Activated T-helper 1 cell treated with anti-CD3 and anti-CD28 coated beads, Interleukin-12 subunit alpha, Interleukin-12 subunit beta, Interleukin-2, Interleukin-4 antibody, amounts not matched to agents 30 ng/mL and 10 ng/mL and 1 ng/mL, durations not matched to agents 14 hours and 24 hours and 36 hours (primary cell): Measurements from ENCODE around the gene CERS4. TPM values are rescaled to one million over a fixed set of nuclear protein-coding genes. Genes with fewer than 3 reads are reported as not detected.
"Not testable (repeated sequence)": the region's sequence is repeated elsewhere in the genome, so short reads cannot be mapped to it uniquely, and the experiment has no call there.

Experiments
- DNase-seq: peaks from one replicate; pipeline ENCODE4 v3.0.0; 2021; ENCODE audit warnings: low spot score
- H3K27ac Mint-ChIP-seq: one replicate; pipeline ENCODE4 v1.8.0; 2021; ENCODE audit warnings: mild to moderate bottlenecking, mixed read lengths
- H3K27me3 Mint-ChIP-seq: one replicate; pipeline ENCODE4 v1.8.0; 2022; ENCODE audit warnings: mild to moderate bottlenecking, moderate library complexity, mixed read lengths; ENCODE audit not compliant: insufficient read depth
- H3K36me3 Mint-ChIP-seq: one replicate; pipeline ENCODE4 v1.8.0; 2021; ENCODE audit warnings: low read depth, mixed read lengths
- H3K4me1 Mint-ChIP-seq: one replicate; pipeline ENCODE4 v1.8.0; 2021; ENCODE audit warnings: low read depth, mixed read lengths
- H3K4me3 Mint-ChIP-seq: one replicate; pipeline ENCODE4 v1.8.0; 2021; ENCODE audit warnings: mild to moderate bottlenecking, moderate library complexity, mixed read lengths
- H3K9me3 Mint-ChIP-seq: one replicate; pipeline ENCODE4 v1.8.0; 2021; ENCODE audit warnings: mixed read lengths
- intact Hi-C: fragments of 100-400 bp; cut with micrococcal nuclease; formaldehyde crosslinking; loops from one replicate; pipeline ENCODE4 v1.15.1; 2024
- total RNA-seq: library from RNA; stranded (reverse); gene quantifications from 2 replicates; pipeline ENCODE4 v1.2.3, GENCODE V29; 2022

The CERS4 gene
- total RNA-seq, 1 donor from 2014 or later = 29.7 TPM

DNA sequence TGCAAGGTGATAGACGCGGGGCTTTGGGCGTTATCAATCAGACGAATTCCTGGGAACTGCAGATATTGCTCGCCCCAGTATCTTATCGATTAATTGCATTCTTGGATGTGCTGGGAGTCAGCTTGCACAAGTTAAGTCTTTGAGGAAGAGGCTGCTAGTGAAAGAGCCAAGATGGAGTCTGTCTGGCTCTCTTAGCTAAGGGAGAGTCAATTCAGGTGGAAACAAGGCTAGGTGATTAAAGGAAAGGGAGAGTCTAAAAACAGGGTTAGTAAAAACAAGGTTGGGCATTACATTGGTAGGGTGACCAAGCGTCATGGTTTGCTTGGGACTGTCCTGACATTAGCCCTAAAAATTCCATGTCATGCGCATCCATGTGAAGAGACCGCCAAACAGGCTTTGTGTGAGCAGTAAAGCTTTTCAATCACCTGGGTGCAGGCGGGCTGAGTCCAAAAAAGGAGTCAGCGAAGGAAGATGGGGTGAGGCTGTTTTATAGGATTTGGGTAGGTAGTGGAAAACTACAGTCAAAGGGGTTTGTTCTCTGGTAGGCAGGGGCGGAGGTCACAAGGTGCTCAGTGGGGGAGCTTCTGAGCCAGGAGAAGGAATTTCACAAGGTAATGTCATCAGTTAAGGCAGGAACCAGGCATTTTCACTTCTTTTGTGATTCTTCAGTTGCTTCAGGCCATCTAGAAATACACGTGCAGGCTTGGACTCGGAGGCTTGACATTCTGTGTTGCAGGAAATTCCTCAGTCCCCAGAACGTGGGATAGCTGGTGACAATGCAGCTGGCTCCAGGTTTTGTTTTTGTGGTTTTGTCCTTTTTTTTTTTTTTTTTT lies 5.7 kb upstream of the CERS4 start:
- H3K4me3 Mint-ChIP-seq, DNase-seq, H3K36me3 Mint-ChIP-seq, intact Hi-C loops, H3K9me3 Mint-ChIP-seq, H3K4me1 Mint-ChIP-seq: not testable (repeated sequence)
- Mint-ChIP-seq H3K27me3 (peaks cover 18% of the 10 kb centered on the region), H3K27ac (peak overlapping the region; percentile 31)

DNA sequence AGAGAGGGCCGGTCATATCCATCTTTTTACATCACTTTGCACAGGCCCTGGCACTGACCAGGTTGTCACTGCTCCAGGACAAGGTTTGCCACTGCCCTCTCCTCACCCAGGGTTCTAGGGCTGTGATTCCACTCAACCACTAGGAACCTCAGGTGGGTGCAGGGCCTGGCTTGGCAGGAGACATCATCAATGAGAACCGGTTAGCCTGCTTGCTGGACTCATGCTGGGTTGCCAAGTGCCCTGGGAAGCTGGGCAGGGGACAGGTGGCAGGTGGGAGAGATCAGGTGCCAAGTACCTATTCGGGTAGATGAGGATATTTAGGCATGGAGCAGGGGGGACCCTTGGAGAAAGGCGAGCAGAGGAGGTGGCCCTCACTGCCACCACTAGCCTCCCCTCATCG lies 4.2 kb upstream of the CERS4 start:
- Mint-ChIP-seq H3K4me1 (peaks cover 8% of the 10 kb centered on the region), H3K36me3 (peaks cover 3% of the 10 kb centered on the region), H3K9me3 (no peaks in the 10 kb centered on the region), H3K27me3 (peaks cover 18% of the 10 kb centered on the region), H3K27ac (no peak overlapping the region), H3K4me3 (no peak overlapping the region)
- no peak for DNase-seq
- intact Hi-C loops = no loop called here

DNA sequence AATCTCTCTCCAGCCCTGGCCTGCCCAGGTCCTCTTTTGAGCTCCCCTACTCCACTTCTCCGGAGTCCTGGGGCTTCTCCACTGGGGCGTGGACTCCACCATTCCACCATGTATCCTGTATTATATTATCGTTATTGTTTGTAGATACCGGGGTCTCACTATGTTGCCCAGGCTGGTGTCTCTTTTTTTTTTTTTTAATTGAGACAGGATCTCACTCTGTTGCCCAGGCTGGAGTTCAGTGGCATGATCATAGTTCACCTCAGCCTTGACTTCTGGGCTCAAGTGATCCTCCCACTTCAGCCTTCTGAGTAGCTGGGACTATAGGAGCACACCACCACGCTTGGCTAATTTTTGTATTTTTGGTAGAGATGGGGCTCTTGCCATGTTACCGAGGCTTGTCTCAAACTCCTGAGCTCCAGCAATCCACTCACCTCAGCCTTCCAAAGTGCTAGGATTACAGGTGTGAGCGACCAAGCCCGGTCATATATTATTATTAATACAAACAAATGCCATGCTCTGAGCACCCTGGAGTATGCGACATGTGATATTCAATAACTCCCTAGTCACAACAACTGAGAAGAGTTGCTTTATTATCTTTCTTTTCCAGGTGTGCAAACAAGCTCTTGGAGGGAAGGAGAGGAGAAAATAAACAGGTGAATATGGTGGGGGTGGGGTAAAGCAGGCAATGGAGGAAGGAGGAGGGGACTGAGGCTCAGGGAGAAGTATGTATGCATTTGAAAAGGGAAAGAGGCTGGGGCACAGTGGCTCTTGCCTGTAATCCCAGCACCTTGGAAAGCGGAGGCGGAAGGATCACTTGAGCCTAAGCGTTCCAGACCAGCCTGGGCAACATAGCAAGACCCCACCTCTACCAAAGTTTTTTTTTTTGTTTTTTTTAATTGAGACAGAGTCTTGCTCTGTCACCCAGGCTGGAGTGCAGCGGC lies 2.8 kb upstream of the CERS4 start:
- Mint-ChIP-seq H3K4me1 (peaks cover 14% of the 10 kb centered on the region), H3K27me3 (peaks cover 13% of the 10 kb centered on the region), H3K4me3 (no peak overlapping the region), H3K9me3 (no peaks in the 10 kb centered on the region), H3K36me3 (peaks cover 7% of the 10 kb centered on the region), H3K27ac (no peak overlapping the region)
- DNase-seq = no peak
- intact Hi-C loops = no loop called here

- H3K27ac Mint-ChIP-seq, intact Hi-C loops, H3K4me3 Mint-ChIP-seq, H3K9me3 Mint-ChIP-seq, H3K27me3 Mint-ChIP-seq, DNase-seq: not testable (repeated sequence)
- peaks cover 21% of the 10 kb centered on the region for H3K4me1 Mint-ChIP-seq
- peaks cover 13% of the 10 kb centered on the region for H3K36me3 Mint-ChIP-seq
These were observed 1.8 kb upstream of the CERS4 start for GRCh38 chr19:8207326-8207725.

GRCh38 chr19:8208119-8208921 lies 850 bp upstream of the CERS4 start:
- Mint-ChIP-seq H3K36me3 (peaks cover 14% of the 10 kb centered on the region), H3K4me1 (peaks cover 22% of the 10 kb centered on the region), H3K9me3 (no peaks in the 10 kb centered on the region), H3K27me3 (peaks cover 8% of the 10 kb centered on the region), H3K4me3 (peak overlapping the region; percentile 75), H3K27ac (peak overlapping the region; percentile 61)
- intact Hi-C loops = loop anchor here (2.0 kb wide), 1 partner anchor 44 kb away; no protein-coding TSS in a partner anchor
- no peak for DNase-seq

- intact Hi-C loops = loop anchor here (1.0 to 2.0 kb wide), 3 partner anchors 15 to 51 kb away; no protein-coding TSS in a partner anchor
- Mint-ChIP-seq H3K9me3 (no peaks in the 10 kb centered on the region), H3K4me3 (peak overlapping the region; percentile 88), H3K27ac (peak overlapping the region; percentile 87), H3K27me3 (peaks cover 5% of the 10 kb centered on the region), H3K4me1 (peaks cover 26% of the 10 kb centered on the region), H3K36me3 (peaks cover 21% of the 10 kb centered on the region)
- DNase-seq = peak; percentile 76
These were observed 550 bp downstream of the CERS4 start for GRCh38 chr19:8209462-8210378.

GRCh38 chr19:8210421-8211101 lies 1.4 kb downstream of the CERS4 start:
- DNase-seq = no peak
- no peaks in the 10 kb centered on the region for H3K9me3 Mint-ChIP-seq
- intact Hi-C loops = no loop called here
- peaks cover 21% of the 10 kb centered on the region for H3K36me3 Mint-ChIP-seq
- H3K27ac Mint-ChIP-seq = peak overlapping the region; percentile 87
- peaks cover 5% of the 10 kb centered on the region for H3K27me3 Mint-ChIP-seq
- H3K4me1 Mint-ChIP-seq = peaks cover 26% of the 10 kb centered on the region
- H3K4me3 Mint-ChIP-seq = peak overlapping the region; percentile 88

GRCh38 chr19:8212212-8212611 lies 3.0 kb downstream of the CERS4 start:
- no peaks in the 10 kb centered on the region for H3K9me3 Mint-ChIP-seq
- intact Hi-C loops = no loop called here
- DNase-seq = no peak
- H3K27me3 Mint-ChIP-seq = no peaks in the 10 kb centered on the region
- peaks cover 26% of the 10 kb centered on the region for H3K4me1 Mint-ChIP-seq
- peak overlapping the region; percentile 46 for H3K27ac Mint-ChIP-seq
- H3K4me3 Mint-ChIP-seq = peak overlapping the region; percentile 9
- H3K36me3 Mint-ChIP-seq = peaks cover 24% of the 10 kb centered on the region

GRCh38 chr19:8212916-8213315 lies 3.7 kb downstream of the CERS4 start:
- H3K9me3 Mint-ChIP-seq = no peaks in the 10 kb centered on the region
- no peak for DNase-seq
- H3K27me3 Mint-ChIP-seq = no peaks in the 10 kb centered on the region
- H3K27ac Mint-ChIP-seq = no peak overlapping the region
- intact Hi-C loops = no loop called here
- peaks cover 26% of the 10 kb centered on the region for H3K4me1 Mint-ChIP-seq
- no peak overlapping the region for H3K4me3 Mint-ChIP-seq
- H3K36me3 Mint-ChIP-seq = peaks cover 24% of the 10 kb centered on the region

DNA sequence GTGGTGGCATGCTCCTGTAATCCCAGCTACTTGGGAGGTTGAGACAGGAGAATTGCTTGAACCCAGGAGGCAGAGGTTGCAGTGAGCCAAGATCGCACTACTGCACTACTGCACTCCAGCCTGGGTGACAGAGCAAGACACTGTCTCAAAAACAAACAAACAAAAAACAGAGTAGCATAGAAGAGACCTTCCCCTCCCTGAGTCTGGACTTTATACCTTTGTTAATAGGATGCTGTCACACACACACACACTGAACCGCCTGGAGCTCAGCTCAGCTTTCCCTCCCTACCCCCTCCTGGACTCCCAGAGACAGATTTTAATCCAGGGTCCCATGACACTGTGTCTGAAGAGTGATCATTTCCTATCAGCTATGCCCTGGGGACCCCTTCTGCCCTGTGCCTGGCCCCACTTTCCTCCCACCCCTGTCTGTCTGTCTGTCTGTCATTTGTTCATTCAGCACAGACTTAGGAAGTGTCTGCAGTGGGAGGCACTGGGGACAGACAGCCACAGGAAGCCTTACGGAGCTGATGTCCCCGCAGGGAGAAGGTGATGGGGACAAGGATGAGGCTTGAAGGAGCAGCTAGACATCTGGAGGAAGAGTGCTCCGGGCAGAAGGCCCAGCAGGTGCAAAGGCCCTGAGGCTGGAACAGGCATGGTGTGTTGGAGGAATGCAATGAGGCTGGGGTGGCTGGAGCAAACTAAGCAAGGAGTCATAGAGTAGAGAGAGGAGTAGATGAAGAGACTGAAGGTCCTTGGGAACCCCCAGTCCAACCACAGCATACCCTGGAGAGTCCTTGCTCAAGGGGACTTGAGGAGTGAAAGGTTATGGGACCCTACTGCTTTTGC lies 4.9 kb downstream of the CERS4 start:
- no peaks in the 10 kb centered on the region for H3K27me3 Mint-ChIP-seq
- H3K4me1 Mint-ChIP-seq = peaks cover 26% of the 10 kb centered on the region
- H3K27ac Mint-ChIP-seq = peak overlapping the region; percentile 40
- peaks cover 24% of the 10 kb centered on the region for H3K36me3 Mint-ChIP-seq
- no peaks in the 10 kb centered on the region for H3K9me3 Mint-ChIP-seq
- no peak for DNase-seq
- intact Hi-C loops = no loop called here
- no peak overlapping the region for H3K4me3 Mint-ChIP-seq

- Mint-ChIP-seq H3K27me3 (no peaks in the 10 kb centered on the region), H3K27ac (no peak overlapping the region), H3K4me1 (peaks cover 24% of the 10 kb centered on the region), H3K4me3 (no peak overlapping the region), H3K9me3 (no peaks in the 10 kb centered on the region), H3K36me3 (peaks cover 23% of the 10 kb centered on the region)
- intact Hi-C loops = no loop called here
- DNase-seq = no peak
These were observed 5.6 kb downstream of the CERS4 start for GRCh38 chr19:8214802-8215201.
